Erythroblast (primary cell): ENCODE data around the gene AHCYL2.

Experiments
- GATA1 ChIP-seq: IDR thresholded peaks from 2 replicates; pipeline ENCODE4 v1.6.1; 2011; ENCODE audit warnings: low read depth, mild to moderate bottlenecking, control low read depth, low read length, moderate library complexity
- POLR2A ChIP-seq: IDR thresholded peaks from 2 replicates; pipeline ENCODE4 v1.6.1; 2011; ENCODE audit warnings: mild to moderate bottlenecking, low read length

DNA sequence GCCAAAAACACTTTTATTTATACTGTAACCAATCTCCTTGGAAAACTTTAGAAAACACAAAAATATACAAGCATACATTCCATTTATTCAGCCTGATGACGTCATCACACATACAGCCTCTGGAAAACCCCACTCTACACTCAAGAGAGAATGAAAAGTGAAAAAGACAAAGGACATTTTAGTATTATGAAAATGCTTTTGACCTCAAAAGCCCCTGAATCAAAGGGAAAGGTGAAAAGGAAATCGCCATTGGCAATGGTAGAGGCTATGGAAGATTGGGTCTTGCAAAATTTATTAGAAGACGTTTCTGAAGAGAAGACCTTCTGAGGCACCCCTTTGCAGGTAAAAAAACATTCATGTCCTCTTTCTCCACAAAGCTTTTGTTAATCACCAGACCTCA, 126.5 kb downstream of the AHCYL2 start:
- TF ChIP-seq POLR2A, result no peak
- TF ChIP-seq GATA1, result no peak
